HEK293T (cell line): ENCODE data around the gene SUPT3H.

ENCODE experiments used
- BHLHE40 ChIP-seq: fragments of 450-650 bp; IDR thresholded peaks from 2 replicates; pipeline ENCODE4 v1.6.1; 2016; ENCODE audit warnings: mild to moderate bottlenecking, moderate library complexity, borderline replicate concordance
- HDGF ChIP-seq: fragments of 450-650 bp; IDR thresholded peaks from 2 replicates; pipeline ENCODE4 v1.6.1; 2017; ENCODE audit warnings: antibody characterized with exemption, borderline replicate concordance
- L3MBTL2 ChIP-seq: fragments of 450-650 bp; conservative IDR thresholded peaks from 2 replicates; pipeline ENCODE4 v1.6.1; 2016; ENCODE audit warnings: mild to moderate bottlenecking
- SP1 ChIP-seq: fragments of 450-650 bp; IDR thresholded peaks from 2 replicates; pipeline ENCODE4 v1.6.1; 2017
- SUZ12 ChIP-seq: fragments of 450-650 bp; IDR thresholded peaks from 2 replicates; pipeline ENCODE4 v1.6.1; 2016; ENCODE audit warnings: mild to moderate bottlenecking

DNA sequence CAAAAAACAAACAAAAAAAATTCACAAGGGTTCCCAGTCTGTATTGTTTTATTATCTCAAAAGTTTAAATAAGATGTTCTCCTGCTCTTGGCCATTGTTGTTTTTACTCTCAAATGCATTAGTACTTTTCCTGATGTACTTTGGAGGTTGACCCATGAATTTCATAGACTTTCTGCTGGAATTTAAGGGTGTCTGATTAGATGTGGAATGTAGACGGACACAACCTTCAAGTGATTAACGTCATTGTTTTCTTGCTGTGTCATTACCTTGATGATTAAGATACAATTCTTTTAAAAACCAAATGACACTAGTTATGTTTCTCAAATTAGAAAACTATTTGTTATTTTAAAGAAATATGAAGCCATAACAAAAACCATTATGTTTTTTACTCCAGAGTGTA, 471.0 kb downstream of the SUPT3H start:
- no peak for TF ChIP-seq L3MBTL2
- TF ChIP-seq HDGF = no peak
- TF ChIP-seq SP1 = no peak
- TF ChIP-seq BHLHE40 = no peak
- TF ChIP-seq SUZ12 = no peak
